ENCODE measurements around the gene SIMC1.
"Not testable (repeated sequence)": the region's sequence is repeated elsewhere in the genome, so short reads cannot be mapped to it uniquely, and the experiment has no call there.

DNA sequence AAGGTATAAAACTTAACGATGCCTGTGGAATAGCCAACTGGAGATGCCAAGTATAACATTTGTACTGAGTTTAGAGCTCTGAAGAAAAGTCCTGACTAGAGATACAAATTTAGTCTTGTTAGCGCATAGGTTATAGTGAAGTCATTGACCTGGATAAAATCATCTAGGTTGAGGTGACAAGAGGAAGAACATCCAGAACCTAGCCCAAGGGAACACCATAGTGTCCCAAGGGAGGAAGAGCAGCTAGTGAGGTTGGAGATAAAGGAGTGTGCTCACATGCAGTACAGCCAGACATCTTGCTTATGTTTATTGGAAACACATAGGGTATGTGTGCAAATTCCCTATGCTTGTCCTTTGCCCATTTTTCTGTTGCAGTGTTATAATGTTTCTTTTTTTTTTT is 6.1 kb downstream of the SIMC1 start:
- TF ChIP-seq CTCF, POLR2A (IDR thresholded peaks at IDR 0.05): not testable (repeated sequence)
